Measurements from ENCODE around the gene SORCS2.

Gene SORCS2

GRCh38 chr4:7519638-7520376, 327.5 kb downstream of the SORCS2 start:
- no peak for DNase-seq

GRCh38 chr4:7521666-7522065, 329.3 kb downstream of the SORCS2 start:
- DNase-seq, result no peak

DNA sequence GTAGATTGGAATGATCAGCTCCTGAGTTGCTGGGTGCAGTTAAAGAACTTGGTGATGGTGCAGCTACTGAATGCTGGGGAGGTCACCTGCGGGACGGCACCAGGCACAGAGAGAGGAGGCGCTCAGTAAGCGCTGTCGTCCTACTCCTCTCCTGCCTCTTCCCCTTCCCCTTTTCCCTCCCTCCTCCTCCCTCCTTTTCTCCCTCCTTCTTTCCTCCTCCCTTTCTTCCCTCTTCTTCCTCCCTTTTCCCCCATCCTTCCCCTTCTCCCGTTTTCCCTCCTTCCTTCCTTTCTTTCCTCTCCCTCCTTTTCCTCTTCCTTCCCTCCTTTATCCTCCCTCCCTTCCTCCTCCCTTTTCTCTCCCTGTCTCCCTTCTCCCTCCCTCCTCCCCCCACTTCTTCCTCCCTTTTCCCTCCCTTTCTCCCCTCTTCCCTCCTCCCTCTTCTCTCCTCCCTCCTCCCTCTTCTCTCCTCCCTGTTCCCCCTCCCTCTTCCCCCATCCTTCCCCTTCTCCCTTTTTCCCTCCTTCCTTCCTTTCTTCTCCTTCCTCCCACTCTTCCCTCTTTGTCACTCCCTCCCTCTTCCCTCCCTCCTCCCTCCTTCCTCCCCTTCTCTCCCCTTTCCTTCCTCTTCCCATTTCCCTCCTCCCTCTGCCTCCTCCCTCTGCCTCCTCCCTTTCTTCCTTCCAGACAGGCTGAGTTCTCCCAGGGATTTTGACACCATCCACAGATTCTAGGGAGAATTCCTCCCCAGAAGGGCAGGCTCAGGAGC, 330.3 kb downstream of the SORCS2 start:
- DNase-seq, result no peak

- DNase-seq, result no peak
Measured at GRCh38 chr4:7523526-7523925, 331.2 kb downstream of the SORCS2 start.

GRCh38 chr4:7524064-7524682, 331.8 kb downstream of the SORCS2 start:
- DNase-seq, result no peak

DNA sequence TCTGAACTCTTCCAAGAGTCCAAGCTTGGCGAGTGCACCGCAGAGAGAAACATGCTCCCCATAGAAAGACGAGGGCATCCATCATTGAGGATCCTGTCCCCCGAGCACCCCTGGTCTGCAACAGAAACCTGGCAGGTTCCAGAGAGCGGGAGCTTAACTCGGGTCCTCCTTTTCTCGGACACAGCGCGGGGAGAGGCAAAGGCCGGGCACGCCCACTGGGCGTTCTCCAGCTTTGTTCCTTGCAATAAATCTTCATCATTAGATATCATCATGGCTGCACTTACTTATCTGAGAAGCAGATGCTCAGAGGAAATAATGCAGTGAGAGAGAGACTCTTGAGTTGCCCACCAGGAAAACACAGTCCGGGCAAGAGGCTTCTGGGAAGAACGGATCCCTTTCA, 332.5 kb downstream of the SORCS2 start:
- no peak for DNase-seq

DNA sequence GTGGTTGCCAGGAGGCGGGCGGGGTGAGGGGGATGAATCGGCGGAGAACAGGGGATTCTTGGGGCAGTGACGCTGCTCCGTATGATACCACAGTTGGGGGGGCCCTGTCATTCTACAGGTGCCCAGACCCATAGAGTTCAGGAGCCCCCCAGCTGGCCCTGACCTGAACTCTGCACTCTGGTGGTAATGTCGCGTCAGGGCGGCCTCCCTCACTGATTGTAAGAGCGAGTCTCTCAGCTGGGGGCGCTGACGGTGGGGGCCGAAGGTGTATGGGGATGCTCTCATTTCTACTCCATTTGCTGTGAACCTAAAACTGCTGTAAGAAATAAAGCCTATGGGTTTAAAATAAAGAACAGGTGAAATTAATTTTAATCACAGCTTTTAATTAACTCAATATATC, 334.2 kb downstream of the SORCS2 start:
- no peak for DNase-seq

- no peak for DNase-seq
Measured at GRCh38 chr4:7526929-7527535, 334.7 kb downstream of the SORCS2 start.

- DNase-seq, result no peak
Measured at GRCh38 chr4:7529368-7530080, 337.2 kb downstream of the SORCS2 start.

GRCh38 chr4:7530082-7530481, 337.7 kb downstream of the SORCS2 start:
- DNase-seq, result no peak

- no peak for DNase-seq
Measured at GRCh38 chr4:7530932-7531639, 338.7 kb downstream of the SORCS2 start.

DNA sequence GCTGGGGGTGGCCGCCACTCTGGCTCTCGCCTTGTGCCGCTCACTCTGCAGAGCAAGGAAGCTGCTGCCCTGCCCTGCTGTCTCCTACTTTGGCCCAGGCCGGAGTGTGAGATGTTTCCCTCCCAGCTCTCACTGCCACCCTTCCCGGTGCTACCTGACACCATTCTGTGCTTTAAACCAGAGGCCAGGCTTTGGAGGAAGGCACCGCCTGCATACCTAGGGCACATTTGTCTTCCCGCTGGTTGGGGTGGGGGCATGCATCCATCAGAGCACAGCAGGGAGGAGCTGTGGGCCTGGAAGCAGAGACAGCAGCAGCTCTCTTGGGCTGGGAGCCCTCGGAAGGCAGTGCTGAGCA, 339.3 kb downstream of the SORCS2 start:
- no peak for DNase-seq

- DNase-seq, result no peak
Measured at GRCh38 chr4:7532043-7532442, 339.7 kb downstream of the SORCS2 start.

DNA sequence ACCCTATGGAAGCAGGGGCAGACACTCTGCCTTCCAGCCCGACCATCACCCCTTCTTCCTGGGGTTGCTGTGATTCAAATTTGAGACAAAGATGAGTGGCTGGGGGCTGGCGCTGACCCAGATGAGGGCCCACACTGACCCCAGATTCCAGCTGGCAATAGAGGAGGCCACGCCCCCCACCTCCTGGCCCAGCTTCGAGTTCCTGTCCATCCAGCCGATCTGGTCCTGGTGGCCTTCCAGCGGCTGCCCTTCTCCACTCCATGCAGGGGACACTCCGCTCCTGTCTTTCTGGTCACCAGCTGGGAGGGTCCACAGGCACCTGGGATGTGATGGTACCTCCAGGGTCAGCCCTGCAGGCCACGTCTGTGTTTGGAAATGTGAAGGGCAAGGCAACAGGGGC, 340.9 kb downstream of the SORCS2 start:
- DNase-seq, result no peak

- DNase-seq, result no peak
Measured at GRCh38 chr4:7535094-7535493, 342.8 kb downstream of the SORCS2 start.

DNA sequence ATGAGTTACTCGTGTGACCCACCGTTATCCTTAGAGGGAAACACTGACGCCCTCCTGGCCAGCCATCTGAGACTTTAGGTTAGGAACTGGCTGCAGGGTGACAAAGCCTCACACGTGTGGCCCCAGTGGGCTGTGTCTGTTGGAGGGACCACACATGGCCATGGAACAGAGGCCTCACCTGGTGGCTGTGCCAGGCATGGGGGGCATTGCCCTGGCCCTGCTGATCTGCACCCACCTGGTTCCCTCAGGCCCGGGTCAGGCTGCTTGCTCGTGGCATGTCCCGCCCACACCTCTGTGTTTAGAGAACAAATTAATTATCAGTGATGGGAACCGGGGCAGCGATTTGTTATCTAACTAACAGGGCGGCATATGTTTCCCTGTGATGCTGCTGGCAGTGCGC, 343.3 kb downstream of the SORCS2 start:
- no peak for DNase-seq

GRCh38 chr4:7536876-7537275, 344.5 kb downstream of the SORCS2 start:
- DNase-seq, result no peak

GRCh38 chr4:7537853-7538400, 345.6 kb downstream of the SORCS2 start:
- no peak for DNase-seq

DNA sequence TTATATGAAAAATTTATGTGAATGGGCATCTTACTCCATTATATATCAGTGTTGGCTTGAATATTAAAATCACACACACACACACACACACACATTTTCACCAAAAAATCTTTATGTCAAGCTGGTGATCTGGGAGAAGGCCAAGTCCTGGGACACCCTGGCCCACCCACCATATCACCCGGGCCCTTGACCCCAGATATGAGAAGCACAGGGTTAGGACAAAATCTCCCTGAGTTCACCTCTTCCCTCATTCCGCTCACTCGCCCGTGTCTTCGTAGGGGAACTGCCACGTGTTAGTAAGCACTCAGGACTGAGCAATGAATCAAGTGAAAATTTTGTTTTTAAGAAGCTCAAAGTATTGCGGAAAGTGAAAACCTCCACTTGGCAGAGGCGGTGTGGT, 346.2 kb downstream of the SORCS2 start:
- DNase-seq, result no peak

- DNase-seq, result no peak
Measured at GRCh38 chr4:7539186-7539585, 346.8 kb downstream of the SORCS2 start.

DNA sequence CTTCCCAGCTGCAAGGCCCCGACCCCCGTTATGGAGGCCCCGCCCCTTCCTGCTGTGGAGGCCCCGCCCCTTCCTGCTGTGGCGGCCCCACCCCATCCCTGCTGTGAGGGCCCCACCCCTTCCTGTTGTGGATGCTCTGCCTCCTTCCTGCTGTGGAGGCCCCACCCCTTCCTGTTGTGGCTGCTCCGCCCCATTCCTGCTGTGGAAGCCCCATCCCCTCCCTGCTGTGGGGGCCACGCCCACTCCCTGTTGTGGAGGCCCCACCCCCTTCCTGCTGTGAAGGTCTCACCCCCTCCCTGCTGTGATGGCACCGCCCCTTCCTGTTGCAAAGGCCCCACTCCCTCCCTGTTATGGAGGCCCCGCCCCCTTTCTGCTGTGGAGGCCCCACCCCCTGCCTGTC, 347.3 kb downstream of the SORCS2 start:
- DNase-seq, result peak; percentile 28

- no peak for DNase-seq
Measured at GRCh38 chr4:7540206-7540605, 347.9 kb downstream of the SORCS2 start.
